ENCODE measurements around the gene AK6.
"Not testable (repeated sequence)": the region's sequence is repeated elsewhere in the genome, so short reads cannot be mapped to it uniquely, and the experiment has no call there.

The AK6 gene

DNA sequence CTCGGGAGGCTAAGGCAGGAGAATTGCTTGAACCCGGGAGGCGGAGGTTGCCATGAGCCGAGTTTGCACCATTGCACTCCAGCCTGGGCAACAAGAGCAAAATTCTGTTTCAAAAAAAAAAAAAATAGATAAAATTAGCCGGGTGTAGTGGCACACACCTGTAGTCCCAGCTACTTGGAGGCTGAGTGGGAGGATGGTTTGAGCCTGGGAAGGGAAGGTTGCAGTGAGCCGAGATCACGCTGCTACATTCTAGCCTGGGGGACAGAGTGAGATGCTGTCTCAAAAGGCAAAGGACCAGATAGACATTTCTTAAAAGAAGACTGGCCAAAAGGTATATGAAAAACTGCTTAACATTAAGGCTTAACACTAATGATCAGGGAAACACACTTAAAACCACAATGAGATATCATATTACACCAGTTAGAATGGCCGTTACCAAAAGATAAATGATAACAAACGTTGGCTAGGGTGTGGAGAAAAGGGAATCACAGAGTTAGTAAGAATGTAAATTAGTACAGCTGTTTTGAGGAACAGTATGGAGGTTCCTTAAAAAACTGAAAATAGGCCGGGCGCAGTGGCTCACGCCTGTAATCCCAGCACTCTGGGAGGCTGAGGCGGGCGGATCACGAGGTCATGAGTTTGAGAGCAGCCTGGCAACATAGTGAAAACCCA is 35.5 kb upstream of the AK6 start:
- TF ChIP-seq CTCF (IDR thresholded peaks at IDR 0.05; ENCODE audit: insufficient read depth, low read depth, low read length, missing control alignments) = no peak
- H3K4me3 ChIP-seq (ENCODE audit: low read depth, low read length) = no peak overlapping the region
- no peak for DNase-seq (ENCODE audit: low read depth)

GRCh38 chr5:69378376-69378775 is 9.1 kb upstream of the AK6 start:
- TF ChIP-seq CTCF (IDR thresholded peaks at IDR 0.05; ENCODE audit: insufficient read depth, low read depth, low read length, missing control alignments) = no peak
- no peak overlapping the region for H3K4me3 ChIP-seq (ENCODE audit: low read depth, low read length)
- DNase-seq (ENCODE audit: low read depth) = no peak

DNA sequence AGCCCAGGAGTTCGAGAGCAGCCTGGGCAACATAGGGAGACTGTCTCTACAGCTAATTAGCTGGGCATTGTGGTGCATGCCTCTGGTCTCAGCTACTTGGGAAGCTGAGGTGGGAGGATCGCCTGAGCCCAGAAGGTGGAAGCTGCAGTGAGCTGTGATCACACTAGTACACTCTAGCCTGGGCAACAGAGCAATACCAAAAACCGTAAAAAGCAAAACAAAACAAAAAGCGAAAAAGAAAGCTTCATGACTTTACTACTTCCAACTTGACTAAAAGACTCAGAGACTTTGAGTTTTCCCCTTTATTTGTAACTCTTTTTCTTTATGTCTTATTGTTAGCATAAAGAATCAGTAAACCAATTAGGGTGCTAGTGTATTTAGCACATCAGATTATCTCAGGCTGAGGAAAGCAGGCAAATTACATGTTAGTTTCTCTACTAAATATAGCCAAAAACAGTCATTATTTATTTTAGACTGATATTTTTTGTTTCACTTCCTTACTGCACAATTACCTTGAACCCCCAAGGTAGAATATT is 5.7 kb upstream of the AK6 start:
- no peak for TF ChIP-seq CTCF (IDR thresholded peaks at IDR 0.05; ENCODE audit: insufficient read depth, low read depth, low read length, missing control alignments)
- peak overlapping the region; percentile 40 for H3K4me3 ChIP-seq (ENCODE audit: low read depth, low read length)
- DNase-seq (ENCODE audit: low read depth) = peak; percentile 75

DNA sequence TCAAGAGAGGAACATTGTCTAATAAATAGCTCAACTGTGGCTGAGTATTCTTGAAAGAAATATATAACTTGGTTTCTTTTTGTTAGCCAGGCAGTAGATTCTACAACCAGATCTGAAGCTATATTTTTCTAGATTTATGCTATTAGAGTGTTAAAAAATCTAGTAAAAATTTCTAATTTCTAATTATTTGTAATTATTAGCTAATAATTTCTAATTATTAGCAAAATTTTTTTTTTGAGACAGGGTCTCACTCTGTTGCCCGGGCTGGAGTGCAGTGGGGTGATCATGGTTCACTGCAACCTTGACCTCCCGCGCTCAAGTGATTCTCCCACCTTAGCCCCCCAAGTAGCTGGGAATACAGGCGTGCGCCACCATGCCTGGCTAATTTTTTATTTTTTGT is 3.1 kb upstream of the AK6 start:
- H3K4me3 ChIP-seq (ENCODE audit: low read depth, low read length) = peak overlapping the region; percentile 91
- no peak for DNase-seq (ENCODE audit: low read depth)
- no peak for TF ChIP-seq CTCF (IDR thresholded peaks at IDR 0.05; ENCODE audit: insufficient read depth, low read depth, low read length, missing control alignments)

DNA sequence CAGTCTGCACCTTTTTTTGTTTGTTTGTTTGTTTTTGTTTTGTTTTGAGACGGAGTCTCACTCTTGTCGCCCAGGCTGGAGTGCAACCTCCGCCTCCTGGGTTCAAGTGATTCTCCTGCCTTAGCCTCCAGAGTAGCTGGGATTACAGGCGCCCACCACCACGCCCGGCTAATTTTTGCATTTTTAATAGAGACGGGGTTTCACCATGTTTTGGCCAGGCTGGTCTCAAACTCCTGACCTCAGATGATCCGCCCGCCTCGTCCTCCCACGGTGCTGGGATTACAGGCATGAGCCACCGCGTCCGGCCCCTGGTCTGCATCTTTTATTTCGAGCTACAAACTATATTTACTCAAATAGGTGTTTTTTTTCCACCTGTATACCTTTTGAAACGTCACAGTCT is 1.0 kb upstream of the AK6 start:
- not testable (repeated sequence) for DNase-seq (ENCODE audit: low read depth)
- H3K4me3 ChIP-seq (ENCODE audit: low read depth, low read length) = peak overlapping the region; percentile 91

DNA sequence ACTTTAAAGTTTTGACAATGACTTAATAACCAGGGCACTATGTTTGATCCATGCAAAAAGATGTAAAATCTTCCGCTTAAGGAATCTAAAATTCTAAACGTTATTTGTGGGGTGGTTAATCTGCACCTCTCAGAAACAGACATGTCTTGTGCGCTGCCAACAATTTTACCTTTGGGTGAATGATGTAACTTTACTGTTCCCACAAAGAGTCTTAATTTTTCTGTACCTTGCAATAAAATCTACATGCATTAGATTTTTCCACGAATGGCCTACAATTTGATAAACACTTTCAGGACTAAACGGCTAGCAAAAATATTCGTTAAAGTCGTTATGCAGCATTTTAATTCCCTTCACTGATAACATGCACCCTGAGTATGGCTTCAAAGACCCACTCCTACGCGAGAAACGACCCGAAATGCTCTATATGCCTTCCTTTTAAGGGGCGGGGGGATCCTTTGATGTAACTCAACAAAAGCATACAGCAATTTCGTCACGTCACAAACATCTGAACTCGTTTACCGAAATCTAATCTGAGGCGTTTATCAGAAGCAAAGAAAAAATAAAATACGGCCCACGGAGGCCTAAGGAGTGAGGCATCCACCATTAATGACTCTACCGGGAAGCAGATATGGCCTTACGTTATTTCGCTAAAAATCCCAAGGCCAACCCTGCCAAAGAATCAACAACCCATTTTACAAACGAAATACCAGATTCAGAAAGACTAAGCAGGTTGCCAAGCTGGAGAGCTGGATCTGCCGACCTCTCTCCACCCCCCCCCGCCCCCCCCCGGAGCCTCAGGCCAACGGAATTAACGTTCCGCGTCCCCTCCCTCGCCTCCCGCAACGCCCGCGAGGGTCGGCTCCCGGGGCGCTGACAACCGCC is 621 bp downstream of the AK6 start:
- H3K4me3 ChIP-seq (ENCODE audit: low read depth, low read length) = peak overlapping the region; percentile 91
- no peak for TF ChIP-seq CTCF (IDR thresholded peaks at IDR 0.05; ENCODE audit: insufficient read depth, low read depth, low read length, missing control alignments)
- no peak for DNase-seq (ENCODE audit: low read depth)

- H3K4me3 ChIP-seq (ENCODE audit: low read depth, low read length) = peak overlapping the region; percentile 91
- TF ChIP-seq CTCF (IDR thresholded peaks at IDR 0.05; ENCODE audit: insufficient read depth, low read depth, low read length, missing control alignments) = peak; percentile 22
- peak; percentile 29 for DNase-seq (ENCODE audit: low read depth)
Measured at GRCh38 chr5:69367697-69368279, 1.5 kb downstream of the AK6 start.

Data from GM12865 (cell line).